ENCODE results near the gene PELO.
A peak's percentile ranks its signal among the peaks of the same experiment; 100 is the strongest.

DNA sequence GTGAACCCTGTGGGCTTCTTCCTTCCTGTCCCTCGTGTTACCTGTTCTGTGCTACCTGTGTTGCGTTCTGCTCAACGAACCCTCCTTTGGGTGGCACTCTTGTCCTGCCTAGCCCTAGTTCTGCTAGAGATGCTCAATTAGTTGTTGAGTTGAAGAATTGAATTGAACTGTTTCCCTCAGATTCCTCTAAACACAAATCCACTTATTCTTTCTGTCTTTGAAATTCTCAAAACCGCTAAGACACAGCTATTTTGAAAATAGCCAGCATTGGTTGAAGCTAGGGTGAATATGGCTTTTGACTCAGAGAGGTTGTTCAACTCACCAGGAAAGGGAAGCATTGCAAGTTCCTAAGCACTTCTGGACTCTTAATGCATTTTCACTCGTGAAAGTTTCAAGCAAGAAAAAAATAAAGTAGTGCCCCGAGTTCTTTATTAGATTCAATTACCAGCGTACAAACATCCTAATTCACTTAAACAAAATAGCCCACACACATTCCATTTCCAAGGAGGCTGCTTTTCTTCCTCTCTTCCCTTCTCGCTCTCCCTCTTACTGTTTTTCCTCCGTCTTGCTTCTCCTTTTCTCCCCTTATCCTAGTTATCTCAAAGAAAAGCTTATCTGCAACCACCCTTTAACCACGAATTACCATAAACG, 642 bp upstream of the PELO start:
- TF ChIP-seq SMC3 (IDR thresholded peaks at IDR 0.05) (peak; percentile 35; the same call in 2 of the 3 replicates), CHD2 (IDR thresholded peaks at IDR 0.05; ENCODE audit: low read length, partially characterized antibody) (no peak), CTCF (IDR thresholded peaks at IDR 0.05) (peak; percentile 50), POLR2A (IDR thresholded peaks at IDR 0.05; ENCODE audit: low read length) (no peak)
- TF ChIP-seq, protein P1, sequence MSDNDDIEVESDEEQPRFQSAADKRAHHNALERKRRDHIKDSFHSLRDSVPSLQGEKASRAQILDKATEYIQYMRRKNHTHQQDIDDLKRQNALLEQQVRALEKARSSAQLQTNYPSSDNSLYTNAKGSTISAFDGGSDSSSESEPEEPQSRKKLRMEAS (IDR thresholded peaks at IDR 0.05): no peak
